Pancreas (tissue), 10 donors: ENCODE results near the gene SYNGAP1. TPM values are rescaled to one million over a fixed set of nuclear protein-coding genes. Genes with fewer than 3 reads are reported as not detected.

ENCODE experiments used
- ATAC-seq, 4 donors: fragments of 200-7000 bp; cut with Tn5 transposase; one replicate each; pipeline versions ENCODE4 v1.8.0 to v1.9.1; 2020; ENCODE audit warnings: mild to moderate bottlenecking in 4 of 4, moderate library complexity in 4 of 4
- DNase-seq, 6 donors: peaks; one replicate each; pipeline ENCODE4 v3.0.0-alpha.2; 2020
- FAIRE-seq: peaks from 2 replicates; lab custom pipeline; 2012; peaks lifted over from hg19 to GRCh38; lab: Jason Lieb, UNC
- H3K27ac ChIP-seq, 4 donors: fragments of 200-600 bp; sonication (generic); 1 replicate in 3 of 4; 2 replicates in 1 of 4; pipeline versions ENCODE4 v1.5.0 to v1.8.0; 2020
- H3K27me3 ChIP-seq, 4 donors: fragments of 200-600 bp; one replicate each; pipeline ENCODE4 v1.8.0; 2021
- H3K36me3 ChIP-seq, 3 donors: fragments of 200-600 bp; sonication (generic) in 1 of 3; one replicate each; pipeline versions ENCODE4 v1.5.0 to v1.8.0; 2020 to 2021
- H3K4me1 ChIP-seq, 3 donors: fragments of 200-600 bp; one replicate each; pipeline ENCODE4 v1.8.0; 2021
- H3K4me3 ChIP-seq, 4 donors: fragments of 200-600 bp; sonication (generic) in 2 of 4; one replicate each; pipeline versions ENCODE4 v1.5.0 to v1.8.0; 2020 to 2021
- H3K9me3 ChIP-seq, 4 donors: fragments of 200-600 bp; one replicate each; pipeline ENCODE4 v1.8.0; 2021
- CTCF ChIP-seq, 4 donors: fragments of 200-600 bp; sonication (generic) in 3 of 4; IDR thresholded peaks; one replicate each; pipeline versions ENCODE4 v1.5.0 to v1.8.0; 2021; ENCODE audit warnings: antibody characterized with exemption in 4 of 4
- WGBS, 2 donors: extraction: QIAGEN DNeasy Blood & Tissue Kit; methylation state at CpG; one replicate each; pipeline ENCODE4 v1.1.7; 2013; 5-methylcytosine and 5-hydroxymethylcytosine counted together
- intact Hi-C, 3 donors: fragments of 100-400 bp; cut with DNase I; formaldehyde crosslinking; loops; one replicate each; pipeline versions ENCODE4 v1.11.1 to v1.14.2; 2022
- polyA plus RNA-seq, 2 donors: library from polyadenylated mRNA; stranded (reverse); fragments of 200-250 nt; gene quantifications; one replicate each; pipeline ENCODE4 v1.2.3, GENCODE V29; 2013
- total RNA-seq, 6 donors: library from RNA; stranded (reverse); fragmentation: NEBNext Ultra II Directional in 4 of 6; extraction: Animal tissue kit (Norgen Biotek cat#: 25700) in 4 of 6; gene quantifications; one replicate each; pipeline versions ENCODE4 v1.2.1 to v1.2.4, GENCODE V29; 2021 to 2023
- donor health status: healthy with polysubstance abuse.
- donor health status: DM: no; HTN: no; CAD: no; lungs with moderate emphysema.
- donor health status: DM: no; HTN: no; CAD: no.
- donor health status: control.
- donor health status: control.
- donor health status: Bipolar disorder and iron deficiency.
- donor health status: DM: yes; HTN: yes; CAD: no.
- donor health status: DM: no; HTN: no; CAD: no.
- donor health status: DM: no; HTN: no; CAD: no.
- donor health status: DM: yes; HTN: yes; CAD: no.

SYNGAP1 gene
- total and polyA plus RNA-seq, 8 donors: 4.6 to 16.4 (median 5.8) TPM

DNA sequence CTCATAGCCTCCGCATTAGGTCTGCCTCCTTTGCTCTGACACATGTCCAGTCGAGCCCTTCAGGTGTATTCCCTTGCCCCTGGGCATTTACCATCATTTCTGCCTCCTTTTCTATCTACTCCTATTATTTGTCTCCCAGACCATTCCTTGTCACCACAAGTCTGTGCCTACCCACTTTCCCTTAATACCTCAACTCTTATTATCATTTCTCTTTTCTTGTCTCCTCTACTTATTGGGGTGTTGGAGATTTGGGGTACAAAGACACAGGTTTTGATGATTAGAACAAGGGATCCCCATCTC is 1.4 kb downstream of the SYNGAP1 start:
- no peaks in the 10 kb centered on the region for H3K36me3 ChIP-seq
- no peak for TF ChIP-seq CTCF (IDR thresholded peaks at IDR 0.05)
- FAIRE-seq: no peak
- ATAC-seq: no peak
- H3K9me3 ChIP-seq: no peaks in the 10 kb centered on the region
- WGBS, 2 donors: 64 to 74% methylated on average over 2 of the region's 2 CpGs
- DNase-seq: no peak
- no peaks in the 10 kb centered on the region for H3K27me3 ChIP-seq
- H3K4me3 ChIP-seq: no peak overlapping the region
- no peak overlapping the region for H3K27ac ChIP-seq
- intact Hi-C loops: no loop called here
- peaks cover 0 to 18% (median 0%) of the 10 kb centered on the region in 3 donors for H3K4me1 ChIP-seq

DNA sequence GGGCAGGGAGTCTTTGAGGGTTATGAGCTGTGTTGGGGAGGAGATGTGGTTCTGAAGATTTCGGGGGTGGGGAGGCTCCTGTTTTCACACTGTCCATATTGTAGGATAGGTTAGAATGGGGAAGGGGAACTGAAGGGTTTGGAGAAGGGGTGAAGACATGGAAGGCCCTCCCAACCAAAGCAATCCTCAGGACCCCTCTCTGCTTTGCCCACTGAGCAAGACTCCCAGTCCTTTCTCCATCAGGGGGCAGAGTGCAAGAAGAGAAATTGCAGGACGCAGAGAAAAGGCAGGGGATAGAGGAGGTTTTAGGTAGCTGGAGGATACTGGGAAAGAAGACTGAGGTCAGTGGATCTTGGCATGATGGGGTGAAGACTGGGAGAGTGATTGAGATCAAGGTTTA is 3.9 kb downstream of the SYNGAP1 start:
- WGBS, 2 donors: 82 to 100% methylated on average over 2 of the region's 2 CpGs
- intact Hi-C loops: no loop called here
- no peak for ATAC-seq
- TF ChIP-seq CTCF (IDR thresholded peaks at IDR 0.05): no peak
- peaks cover 0 to 9% (median 0%) of the 10 kb centered on the region in 3 donors for H3K4me1 ChIP-seq
- DNase-seq: no peak
- no peak for FAIRE-seq
- H3K4me3 ChIP-seq: no peak overlapping the region
- H3K9me3 ChIP-seq: no peaks in the 10 kb centered on the region
- H3K27me3 ChIP-seq: no peaks in the 10 kb centered on the region
- H3K27ac ChIP-seq: no peak overlapping the region
- H3K36me3 ChIP-seq: no peaks in the 10 kb centered on the region

- TF ChIP-seq CTCF (IDR thresholded peaks at IDR 0.05): no peak
- peaks cover 0 to 8% (median 0%) of the 10 kb centered on the region in 3 donors for H3K4me1 ChIP-seq
- peak in 1 of 6 donors; percentile 46 for DNase-seq
- no peaks in the 10 kb centered on the region for H3K9me3 ChIP-seq
- peak overlapping the region; percentile 18 to 63 (median 52) for H3K4me3 ChIP-seq
- no peaks in the 10 kb centered on the region for H3K27me3 ChIP-seq
- FAIRE-seq: no peak
- H3K27ac ChIP-seq: peak overlapping the region; percentile 76 to 93 (median 90)
- ATAC-seq: peak; percentile 0 to 4 (median 2)
- WGBS, 2 donors: 14 to 15% methylated on average over 12 of the region's 12 CpGs
- no peaks in the 10 kb centered on the region for H3K36me3 ChIP-seq
- intact Hi-C loops: no loop called here
Observed at GRCh38 chr6:33424855-33425667, 5.2 kb downstream of the SYNGAP1 start.

GRCh38 chr6:33425668-33426577 is 6.1 kb downstream of the SYNGAP1 start:
- Histone ChIP-seq H3K36me3 (no peaks in the 10 kb centered on the region), H3K27me3 (no peaks in the 10 kb centered on the region), H3K27ac (peak overlapping the region; percentile 76 to 93 (median 90)), H3K9me3 (no peaks in the 10 kb centered on the region), H3K4me1 (peaks cover 0 to 8% (median 0%) of the 10 kb centered on the region in 3 donors), H3K4me3 (peak overlapping the region; percentile 18 to 63 (median 52))
- WGBS, 2 donors: 1 to 2% methylated on average over 18 to 43 of the region's 43 CpGs
- ATAC-seq (peak; percentile 76 to 84 (median 82)), DNase-seq (peak; percentile 82 to 92 (median 89)), FAIRE-seq (no peak)
- intact Hi-C loops: no loop called here
- peak; percentile 7 to 39 (median 26) for TF ChIP-seq CTCF (IDR thresholded peaks at IDR 0.05)
